IMR-90 (cell line): Measurements from ENCODE around the gene CKB. TPM values are rescaled to one million over a fixed set of nuclear protein-coding genes. Genes with fewer than 3 reads are reported as not detected.

ENCODE experiments used
- ATAC-seq: fragments of 200-7000 bp; cut with Tn5 transposase; 2 replicates; pipeline ENCODE4 v1.9.1; 2020; ENCODE audit warnings: low read depth, mild to moderate bottlenecking, moderate library complexity
- BruUV-seq: library from RNA; stranded (reverse); fragments of 400-500 nt; replicated peaks from 2 replicates; lab custom pipeline; 2021; lab: Mats Ljungman, UMichigan
- CTCF ChIA-PET: fragments of 300-600 bp; formaldehyde crosslinking; extraction: SDS; loops from one replicate; lab custom pipeline; 2021; ENCODE audit warnings: antibody characterized with exemption; lab: Yijun Ruan, JAX
- POLR2A ChIA-PET: fragments of 300-600 bp; sonication (Branson Sonifier 250); formaldehyde crosslinking; loops from one replicate; lab custom pipeline; 2022; ENCODE audit warnings: antibody characterized with exemption; ENCODE audit not compliant: unreplicated experiment; lab: Charles Lee
- DNase-seq: peaks from one replicate; pipeline ENCODE4 v3.0.0; 2013
- H2AFZ ChIP-seq: replicated peaks from 2 replicates; pipeline ENCODE3; 2013; ENCODE audit warnings: low read length, mild to moderate bottlenecking; ENCODE audit not compliant: poor library complexity
- H2AK5ac ChIP-seq: 2 replicates; pipeline ENCODE4 v1.6.1; 2013; ENCODE audit warnings: low read depth, low read length, inconsistent platforms
- H2AK9ac ChIP-seq: replicated peaks from 2 replicates; pipeline ENCODE3; 2013; ENCODE audit warnings: mild to moderate bottlenecking, low read depth, low read length, moderate library complexity; ENCODE audit not compliant: poor library complexity
- H2BK120ac ChIP-seq: 2 replicates; pipeline ENCODE4 v1.6.1; 2013; ENCODE audit warnings: low read depth, low read length, inconsistent platforms
- H2BK15ac ChIP-seq: 3 replicates; pipeline ENCODE4 v1.6.1; 2013; ENCODE audit warnings: low read depth, low read length, inconsistent platforms
- H2BK20ac ChIP-seq: 2 replicates; pipeline ENCODE4 v1.6.1; 2013; ENCODE audit warnings: low read depth, mild to moderate bottlenecking, inconsistent platforms, low read length, moderate library complexity
- H2BK5ac ChIP-seq: 2 replicates; pipeline ENCODE4 v1.6.1; 2013; ENCODE audit warnings: mild to moderate bottlenecking, low read depth, low read length, inconsistent platforms; ENCODE audit not compliant: poor library complexity, severe bottlenecking
- H3K14ac ChIP-seq: replicated peaks from 2 replicates; pipeline ENCODE4 v1.6.1; 2013; ENCODE audit warnings: low read depth, low read length, inconsistent platforms
- H3K18ac ChIP-seq: 2 replicates; pipeline ENCODE4 v1.6.1; 2013; ENCODE audit warnings: low read depth, low read length, control low read depth
- H3K23ac ChIP-seq: 2 replicates; pipeline ENCODE4 v1.6.1; 2013; ENCODE audit warnings: low read depth, low read length, inconsistent platforms
- H3K27ac ChIP-seq: 2 replicates; pipeline ENCODE4 v1.5.1; 2013; ENCODE audit warnings: mild to moderate bottlenecking, control low read depth, low read length; ENCODE audit not compliant: insufficient read depth
- H3K27me3 ChIP-seq: 2 replicates; pipeline ENCODE4 v1.6.1; 2013; ENCODE audit warnings: low read length; ENCODE audit not compliant: control insufficient read depth, insufficient read depth
- H3K36me3 ChIP-seq: 2 replicates; pipeline ENCODE4 v1.6.1; 2013; ENCODE audit warnings: low read length, mixed read lengths; ENCODE audit not compliant: control insufficient read depth, insufficient read depth
- H3K4ac ChIP-seq: 2 replicates; pipeline ENCODE4 v1.6.1; 2013; ENCODE audit warnings: low read depth, low read length, inconsistent platforms
- H3K4me1 ChIP-seq: 2 replicates; pipeline ENCODE4 v1.6.1; 2013; ENCODE audit warnings: low read length, mixed read lengths; ENCODE audit not compliant: control insufficient read depth, insufficient read depth
- H3K4me2 ChIP-seq: 2 replicates; pipeline ENCODE4 v1.6.1; 2013; ENCODE audit warnings: low read depth, mild to moderate bottlenecking, control low read depth, low read length, moderate library complexity
- H3K4me3 ChIP-seq: 2 replicates; pipeline ENCODE4 v1.5.1; 2013; ENCODE audit warnings: low read depth, mild to moderate bottlenecking, control low read depth, low read length, moderate library complexity; ENCODE audit not compliant: insufficient read depth
- H3K56ac ChIP-seq: 2 replicates; pipeline ENCODE4 v1.6.1; 2013; ENCODE audit warnings: low read length, inconsistent platforms; ENCODE audit not compliant: insufficient read depth; ENCODE audit errors: extremely low read depth
- H3K79me1 ChIP-seq, 2 experiments: 2 replicates each; pipeline ENCODE4 v1.6.1; 2013; ENCODE audit warnings: low read length in 2 of 2, inconsistent platforms in 1 of 2, low read depth in 1 of 2
- H3K9ac ChIP-seq: 2 replicates; pipeline ENCODE4 v1.6.1; 2013; ENCODE audit warnings: low read depth, low read length, control low read depth
- H3K9me1 ChIP-seq: 2 replicates; pipeline ENCODE4 v1.6.1; 2013; ENCODE audit warnings: low read length, inconsistent platforms; ENCODE audit not compliant: insufficient read depth
- H3K9me3 ChIP-seq: 2 replicates; pipeline ENCODE4 v1.6.1; 2013; ENCODE audit warnings: low read length; ENCODE audit not compliant: control insufficient read depth, insufficient read depth
- H4K20me1 ChIP-seq: 2 replicates; pipeline ENCODE4 v1.6.1; 2013; ENCODE audit warnings: low read length, inconsistent platforms; ENCODE audit not compliant: insufficient read depth
- H4K5ac ChIP-seq: 2 replicates; pipeline ENCODE4 v1.6.1; 2013; ENCODE audit warnings: mild to moderate bottlenecking, low read depth, low read length, control low read depth
- H4K8ac ChIP-seq, 2 experiments: 2 replicates each; pipeline ENCODE4 v1.6.1; 2013; ENCODE audit warnings: low read depth in 2 of 2, low read length in 2 of 2, control low read depth in 1 of 2, inconsistent platforms in 1 of 2
- H4K91ac ChIP-seq: 2 replicates; pipeline ENCODE4 v1.6.1; 2013; ENCODE audit warnings: low read depth, low read length, inconsistent platforms; ENCODE audit not compliant: insufficient read depth
- CHD1 ChIP-seq: IDR thresholded peaks from 2 replicates; pipeline ENCODE4 v1.6.1; 2012; ENCODE audit warnings: low read depth, low read length, improper control_type of control experiment
- FOS ChIP-seq: fragments of 150-350 bp; IDR thresholded peaks from 2 replicates; pipeline ENCODE4 v1.6.1; 2016; ENCODE audit warnings: low read depth, low read length
- MAFK ChIP-seq: IDR thresholded peaks from 2 replicates; pipeline ENCODE4 v1.6.1; 2012; ENCODE audit warnings: low read depth, low read length, improper control_type of control experiment
- MAZ ChIP-seq: IDR thresholded peaks from 2 replicates; pipeline ENCODE4 v1.6.1; 2012; ENCODE audit warnings: low read depth, mild to moderate bottlenecking, low read length, improper control_type of control experiment, moderate library complexity, borderline replicate concordance
- MXI1 ChIP-seq: IDR thresholded peaks from 2 replicates; pipeline ENCODE4 v1.6.1; 2012; ENCODE audit warnings: low read depth, mild to moderate bottlenecking, low read length, moderate library complexity, borderline replicate concordance
- NFE2L2 ChIP-seq: fragments of 150-350 bp; IDR thresholded peaks from 2 replicates; pipeline ENCODE4 v1.6.1; 2016; ENCODE audit warnings: low read depth, mild to moderate bottlenecking, low read length
- POLR2A ChIP-seq: IDR thresholded peaks from 2 replicates; pipeline ENCODE4 v1.6.1; 2012; ENCODE audit warnings: mild to moderate bottlenecking, low read depth, low read length
- RAD21 ChIP-seq: IDR thresholded peaks from 2 replicates; pipeline ENCODE4 v1.6.1; 2012; ENCODE audit warnings: low read length, improper control_type of control experiment
- RFX5 ChIP-seq: IDR thresholded peaks from 2 replicates; pipeline ENCODE4 v1.8.0; 2012; ENCODE audit warnings: low read depth, mild to moderate bottlenecking, low read length, moderate library complexity
- SMC3 ChIP-seq: fragments of 150-350 bp; IDR thresholded peaks from 2 replicates; pipeline ENCODE4 v1.6.1; 2016; ENCODE audit warnings: low read depth, mild to moderate bottlenecking, antibody characterized with exemption, low read length, moderate library complexity
- WGBS, 2 experiments: methylation state at CpG; one replicate each; pipeline versions ENCODE4 v1.1.5 to v1.1.7; 2013; ENCODE audit warnings: missing lambda C conversion rate in 2 of 2; ENCODE audit not compliant: insufficient read length in 1 of 2; ENCODE audit errors: extremely low coverage in 2 of 2; 5-methylcytosine and 5-hydroxymethylcytosine counted together
- dilution Hi-C: fragments of 300-500 bp; cut with HindIII; formaldehyde crosslinking; loops from one replicate; pipeline ENCODE4 v1.14.3; 2018; ENCODE audit warnings: low sequenced_read_pairs; ENCODE audit not compliant: unreplicated experiment
- in situ Hi-C: fragments of 300-500 bp; cut with MboI; formaldehyde crosslinking; loops from 3 replicates; pipeline ENCODE4 v1.14.3; 2019; ENCODE audit warnings: low sequenced_read_pairs, inconsistent platforms, mixed read lengths
- intact Hi-C: fragments of 100-400 bp; cut with micrococcal nuclease; formaldehyde crosslinking; loops from 2 replicates; pipeline ENCODE4 v1.10.0; 2022
- polyA plus RNA-seq, 3 experiments: library from polyadenylated mRNA; depleted of rRNA; stranded (reverse); fragments of >200 nt; gene quantifications; 2 replicates each; pipeline ENCODE4 v1.2.3, GENCODE V29; 2012; ENCODE audit warnings: low replicate concordance in 1 of 3
- total RNA-seq: library from RNA; depleted of rRNA; stranded (reverse); fragments of >200 nt; gene quantifications from 2 replicates; pipeline ENCODE4 v1.2.3, GENCODE V29; 2012
- TF ChIP-seq, protein P1 (sequence below): fragments of 150-350 bp; IDR thresholded peaks from 2 replicates; pipeline ENCODE4 v1.6.1; 2016; ENCODE audit warnings: low read depth, mild to moderate bottlenecking, low read length, moderate library complexity, borderline replicate concordance

CKB gene
- total and polyA plus RNA-seq, 2 of the 4 experiments (the other 2 are of a cell fraction), result 17.7 to 82.6 TPM

DNA sequence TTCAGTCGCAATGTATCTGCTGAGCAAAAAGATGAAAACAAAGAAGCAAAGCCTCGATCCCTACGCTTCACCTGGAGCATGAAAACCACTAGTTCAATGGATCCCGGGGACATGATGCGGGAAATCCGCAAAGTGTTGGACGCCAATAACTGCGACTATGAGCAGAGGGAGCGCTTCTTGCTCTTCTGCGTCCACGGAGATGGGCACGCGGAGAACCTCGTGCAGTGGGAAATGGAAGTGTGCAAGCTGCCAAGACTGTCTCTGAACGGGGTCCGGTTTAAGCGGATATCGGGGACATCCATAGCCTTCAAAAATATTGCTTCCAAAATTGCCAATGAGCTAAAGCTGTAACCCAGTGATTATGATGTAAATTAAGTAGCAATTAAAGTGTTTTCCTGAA, 19.8 kb downstream of the CKB start:
- intact Hi-C loops (no loop called here), in situ Hi-C loops (no loop called here), dilution Hi-C loops (no loop called here)
- Histone ChIP-seq H3K4ac (no peak overlapping the region), H3K9me3 (no peaks in the 10 kb centered on the region), H2BK20ac (no peak overlapping the region), H4K20me1 (peaks cover 30% of the 10 kb centered on the region), H3K36me3 (peaks cover 60% of the 10 kb centered on the region), H3K14ac (no peak overlapping the region), H3K27me3 (no peaks in the 10 kb centered on the region), H3K18ac (no peak overlapping the region), H2AFZ (no peak overlapping the region), H2AK5ac (no peak overlapping the region), H4K91ac (no peak overlapping the region), H4K8ac (no peak overlapping the region), H2BK5ac (no peak overlapping the region), H3K9ac (no peak overlapping the region), H3K23ac (no peak overlapping the region), H3K4me2 (no peak overlapping the region), H2BK15ac (no peak overlapping the region), H3K4me3 (no peak overlapping the region), H3K56ac (no peak overlapping the region), H2AK9ac (no peak overlapping the region), H3K9me1 (peaks cover 6% of the 10 kb centered on the region; the same call in 1 of the 2 replicates), H3K79me1 (peaks cover 34 to 55% of the 10 kb centered on the region in 2 experiments), H3K27ac (no peak overlapping the region), H4K5ac (no peak overlapping the region), H2BK120ac (no peak overlapping the region), H3K4me1 (no peaks in the 10 kb centered on the region; the same call in 1 of the 2 replicates)
- ChIA-PET POLR2A (no interaction called here), CTCF (no interaction called here)
- no peak for DNase-seq
- TF ChIP-seq FOS (no peak), MAFK (no peak), MXI1 (no peak), NFE2L2 (no peak), RAD21 (no peak), SMC3 (no peak), CHD1 (no peak), MAZ (no peak), RFX5 (no peak), POLR2A (no peak)
- TF ChIP-seq, protein P1, sequence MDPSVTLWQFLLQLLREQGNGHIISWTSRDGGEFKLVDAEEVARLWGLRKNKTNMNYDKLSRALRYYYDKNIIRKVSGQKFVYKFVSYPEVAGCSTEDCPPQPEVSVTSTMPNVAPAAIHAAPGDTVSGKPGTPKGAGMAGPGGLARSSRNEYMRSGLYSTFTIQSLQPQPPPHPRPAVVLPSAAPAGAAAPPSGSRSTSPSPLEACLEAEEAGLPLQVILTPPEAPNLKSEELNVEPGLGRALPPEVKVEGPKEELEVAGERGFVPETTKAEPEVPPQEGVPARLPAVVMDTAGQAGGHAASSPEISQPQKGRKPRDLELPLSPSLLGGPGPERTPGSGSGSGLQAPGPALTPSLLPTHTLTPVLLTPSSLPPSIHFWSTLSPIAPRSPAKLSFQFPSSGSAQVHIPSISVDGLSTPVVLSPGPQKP, result no peak
- 100% methylated on average over 12 of the region's 18 CpGs; no CpG with 5 or more reads in 1 of the 2 experiments for WGBS, 2 experiments
- no TSS peak for BruUV-seq
- no peak for ATAC-seq
